KOPT-K1 (cell line): ENCODE results near the gene JMJD1C.
A peak's percentile ranks its signal among the peaks of the same experiment; 100 is the strongest.
"Not testable (repeated sequence)": the region's sequence is repeated elsewhere in the genome, so short reads cannot be mapped to it uniquely, and the experiment has no call there.

Experiments
- H3K27ac ChIP-seq: fragments of 200-600 bp; sonication (generic); 2 replicates; pipeline ENCODE4 v1.5.1; 2016; ENCODE audit warnings: antibody characterized with exemption, mild to moderate bottlenecking, low read depth, low read length; ENCODE audit not compliant: poor library complexity, severe bottlenecking
- H3K36me3 ChIP-seq: fragments of 200-600 bp; sonication (generic); 2 replicates; pipeline ENCODE4 v1.5.1; 2017; ENCODE audit warnings: antibody characterized with exemption, mild to moderate bottlenecking, low read length, moderate library complexity; ENCODE audit not compliant: insufficient read depth
- H3K9me3 ChIP-seq: fragments of 200-600 bp; sonication (generic); 2 replicates; pipeline ENCODE4 v1.5.1; 2017; ENCODE audit warnings: antibody characterized with exemption, low read length, mild to moderate bottlenecking; ENCODE audit not compliant: insufficient read depth, poor library complexity, severe bottlenecking

The JMJD1C gene

GRCh38 chr10:63304146-63304545, 161.6 kb downstream of the JMJD1C start:
- H3K27ac ChIP-seq: no peak overlapping the region
- H3K36me3 ChIP-seq: no peaks in the 10 kb centered on the region
- H3K9me3 ChIP-seq: no peaks in the 10 kb centered on the region

GRCh38 chr10:63300801-63301200, 165.0 kb downstream of the JMJD1C start:
- no peaks in the 10 kb centered on the region for H3K36me3 ChIP-seq

DNA sequence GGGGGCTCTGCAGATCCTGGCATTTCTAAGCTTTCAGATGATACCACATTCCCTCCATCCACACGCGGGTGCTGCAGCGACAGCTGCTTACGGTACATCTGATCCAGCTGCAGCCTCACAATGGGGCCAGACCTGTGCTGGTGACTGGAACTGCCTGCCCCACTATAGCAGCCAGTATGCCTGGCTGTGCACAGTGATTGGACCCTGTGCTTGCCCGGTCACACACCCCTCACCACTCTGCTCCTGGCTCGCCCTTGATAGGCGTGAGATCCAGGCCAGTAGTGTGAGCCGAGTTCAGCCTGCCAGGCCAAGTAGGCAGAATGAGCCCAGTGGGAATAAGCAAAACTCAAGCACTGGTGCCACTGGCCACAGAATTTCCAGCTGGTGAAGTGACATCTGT, 167.8 kb downstream of the JMJD1C start:
- Histone ChIP-seq H3K9me3 (no peaks in the 10 kb centered on the region), H3K27ac (no peak overlapping the region), H3K36me3 (no peaks in the 10 kb centered on the region)

More at GRCh38 chr10:63300801-63301200, 165.0 kb downstream of the JMJD1C start:
- H3K9me3 ChIP-seq: no peaks in the 10 kb centered on the region
- H3K27ac ChIP-seq: no peak overlapping the region

DNA sequence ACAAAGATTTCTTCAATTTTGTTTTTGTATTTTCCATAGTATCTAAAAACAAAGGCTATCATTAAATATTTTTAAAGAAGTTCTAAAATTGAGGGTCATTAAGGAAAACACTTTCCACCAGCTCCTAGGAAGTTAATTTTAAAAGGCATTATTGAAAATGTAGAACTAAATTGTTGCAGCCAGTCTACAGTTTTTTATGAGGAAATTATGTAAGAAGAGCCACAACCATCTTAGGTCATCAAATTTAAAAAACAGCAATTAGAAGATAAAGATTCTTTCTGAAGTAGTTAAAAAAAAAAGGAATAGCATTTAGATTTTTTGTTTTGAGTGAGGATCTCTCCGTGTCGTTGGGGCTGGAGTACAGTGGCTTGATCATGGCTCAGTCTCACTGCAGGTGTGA, 171.0 kb downstream of the JMJD1C start:
- Histone ChIP-seq H3K27ac (no peak overlapping the region), H3K9me3 (no peaks in the 10 kb centered on the region), H3K36me3 (no peaks in the 10 kb centered on the region)

- not testable (repeated sequence) for H3K9me3 ChIP-seq, H3K36me3 ChIP-seq, H3K27ac ChIP-seq
These were observed 172.9 kb downstream of the JMJD1C start for GRCh38 chr10:63292847-63293246.

GRCh38 chr10:63288170-63288569, 177.6 kb downstream of the JMJD1C start:
- no peak overlapping the region for H3K27ac ChIP-seq
- H3K9me3 ChIP-seq: no peaks in the 10 kb centered on the region
- no peaks in the 10 kb centered on the region for H3K36me3 ChIP-seq

- Histone ChIP-seq H3K36me3 (no peaks in the 10 kb centered on the region), H3K9me3 (no peaks in the 10 kb centered on the region), H3K27ac (no peak overlapping the region)
These were observed 179.0 kb downstream of the JMJD1C start for GRCh38 chr10:63286754-63287264.

- Histone ChIP-seq H3K9me3 (no peaks in the 10 kb centered on the region), H3K27ac (no peak overlapping the region), H3K36me3 (no peaks in the 10 kb centered on the region)
These were observed 179.4 kb downstream of the JMJD1C start for GRCh38 chr10:63286340-63286739.

DNA sequence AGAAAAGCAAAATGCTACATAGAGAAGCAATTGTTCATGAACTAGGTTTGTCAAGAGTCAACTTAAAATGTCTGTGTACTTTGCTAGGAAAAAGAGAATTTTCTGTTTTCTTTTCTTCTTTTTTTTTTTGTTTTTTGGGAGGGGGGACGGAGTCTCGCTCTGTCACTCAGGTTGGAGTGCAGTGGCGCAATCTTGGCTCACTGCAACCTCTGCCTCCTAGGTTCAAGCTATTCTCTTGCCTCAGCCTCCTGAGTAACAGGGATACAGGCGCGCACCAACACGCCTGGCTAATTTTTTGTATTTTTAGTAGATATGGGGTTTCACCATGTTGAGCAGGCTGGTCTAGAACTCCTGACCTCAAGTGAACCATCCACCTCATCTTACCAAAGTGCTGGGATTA, 181.9 kb downstream of the JMJD1C start:
- H3K27ac ChIP-seq, H3K36me3 ChIP-seq, H3K9me3 ChIP-seq: not testable (repeated sequence)

- H3K36me3 ChIP-seq: no peaks in the 10 kb centered on the region
- H3K9me3 ChIP-seq: no peaks in the 10 kb centered on the region
- no peak overlapping the region for H3K27ac ChIP-seq
These were observed 182.7 kb downstream of the JMJD1C start for GRCh38 chr10:63283093-63283492.

DNA sequence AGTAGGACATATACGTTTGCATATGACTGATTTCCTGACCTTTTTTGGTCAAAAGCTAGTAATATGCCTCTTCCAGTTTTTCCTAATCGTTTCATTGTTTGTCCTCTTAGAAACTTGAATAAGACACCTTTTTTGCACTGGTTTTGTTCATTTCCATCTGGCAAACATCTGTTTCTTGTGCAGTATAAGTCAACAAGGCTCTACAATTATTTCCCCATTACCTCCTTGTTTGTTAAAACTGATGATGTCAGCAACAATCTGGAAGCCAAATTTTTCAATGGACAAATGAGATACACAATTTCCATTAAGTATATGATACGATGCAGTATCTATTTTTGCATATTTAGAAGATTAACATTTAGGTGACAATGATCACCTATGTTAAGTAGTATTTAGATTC, 183.8 kb downstream of the JMJD1C start:
- Histone ChIP-seq H3K27ac (no peak overlapping the region), H3K36me3 (no peaks in the 10 kb centered on the region), H3K9me3 (no peaks in the 10 kb centered on the region)

DNA sequence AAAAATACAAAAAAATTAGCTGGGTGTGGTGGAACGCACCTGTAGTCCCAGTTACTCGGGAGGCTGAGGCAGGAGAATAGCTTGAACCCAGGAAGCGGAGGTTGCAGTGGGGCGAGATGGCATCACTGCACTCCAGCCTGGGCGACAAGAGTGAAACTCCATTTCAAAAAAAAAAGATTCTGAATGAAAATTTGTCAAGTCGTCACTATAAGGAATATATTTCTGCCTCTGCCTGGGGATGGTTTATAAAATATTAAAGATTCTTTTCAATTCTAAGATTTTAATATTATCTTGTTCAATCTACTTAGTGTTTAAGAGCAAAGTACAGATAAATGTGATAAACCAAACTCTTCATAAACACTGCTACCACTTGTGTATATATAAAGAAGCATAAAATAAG, 185.4 kb downstream of the JMJD1C start:
- Histone ChIP-seq H3K27ac (no peak overlapping the region), H3K36me3 (no peaks in the 10 kb centered on the region), H3K9me3 (no peaks in the 10 kb centered on the region)

DNA sequence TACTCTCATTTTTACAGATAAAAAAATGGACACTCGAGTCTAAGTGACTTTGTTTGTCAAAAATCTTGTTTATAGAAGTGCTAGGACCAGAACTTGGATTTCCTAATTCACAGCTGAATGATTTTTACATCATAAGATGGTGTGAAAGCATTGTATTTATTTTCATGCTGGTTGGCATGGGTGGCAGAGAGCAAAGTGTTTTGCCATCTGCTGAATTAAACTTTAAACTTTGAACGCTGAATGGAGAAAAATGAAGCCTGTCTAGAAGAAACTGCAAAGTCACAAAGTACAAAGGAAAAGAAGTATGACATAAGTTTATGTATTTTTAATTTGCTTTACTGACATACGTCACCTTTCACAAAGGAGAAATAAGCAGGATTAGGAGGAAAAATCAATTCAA, 190.7 kb downstream of the JMJD1C start:
- Histone ChIP-seq H3K9me3 (no peaks in the 10 kb centered on the region), H3K36me3 (no peaks in the 10 kb centered on the region), H3K27ac (no peak overlapping the region)

- H3K27ac ChIP-seq: peak overlapping the region; percentile 2
These were observed 192.2 kb downstream of the JMJD1C start for GRCh38 chr10:63273577-63273976.

DNA sequence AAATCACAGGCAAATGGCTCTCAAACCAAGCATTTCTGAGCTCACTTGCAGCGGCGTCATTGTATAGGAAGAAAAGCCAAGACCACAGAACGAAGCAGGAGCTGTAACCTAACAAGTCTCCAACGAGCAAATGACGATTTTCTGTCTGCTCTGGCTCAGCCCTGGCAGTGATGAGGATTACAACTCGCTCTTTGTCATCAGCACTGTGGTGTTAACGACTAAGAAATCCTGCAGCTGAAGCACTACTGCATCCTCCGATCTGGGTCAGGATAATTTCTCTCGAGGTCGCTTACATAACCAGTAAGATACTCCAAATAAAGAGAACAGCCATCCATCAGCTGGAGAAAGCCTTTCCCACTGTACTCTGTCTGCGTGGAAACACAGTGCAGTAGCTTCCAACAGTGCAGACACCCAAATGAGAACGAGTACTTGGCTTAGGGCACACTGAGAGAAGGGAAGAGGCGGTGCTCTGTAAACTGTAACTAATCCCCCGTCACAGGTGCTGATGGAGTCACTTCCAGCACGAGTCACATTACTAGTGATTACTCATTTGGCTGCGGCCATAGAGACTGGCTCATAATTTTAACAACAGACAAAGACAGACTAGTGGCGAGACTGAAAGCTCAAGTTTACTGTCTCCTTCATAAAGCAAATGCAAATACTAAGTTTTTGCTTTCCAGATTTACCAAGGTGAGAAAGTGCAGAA, 196.8 kb downstream of the JMJD1C start:
- peak overlapping the region; percentile 83 for H3K27ac ChIP-seq
- no peaks in the 10 kb centered on the region for H3K36me3 ChIP-seq
- H3K9me3 ChIP-seq: no peaks in the 10 kb centered on the region

More at GRCh38 chr10:63273577-63273976, 192.2 kb downstream of the JMJD1C start:
- H3K36me3 ChIP-seq: no peaks in the 10 kb centered on the region
- no peaks in the 10 kb centered on the region for H3K9me3 ChIP-seq

GRCh38 chr10:63268149-63268797, 197.5 kb downstream of the JMJD1C start:
- no peaks in the 10 kb centered on the region for H3K36me3 ChIP-seq
- H3K27ac ChIP-seq: peak overlapping the region; percentile 83

More at GRCh38 chr10:63268149-63268797, 197.5 kb downstream of the JMJD1C start:
- no peaks in the 10 kb centered on the region for H3K9me3 ChIP-seq
